Ureter (tissue), 1 donor: Measurements from ENCODE around the gene CD28. TPM values are rescaled to one million over a fixed set of nuclear protein-coding genes. Genes with fewer than 3 reads are reported as not detected.
"Not testable (repeated sequence)": the region's sequence is repeated elsewhere in the genome, so short reads cannot be mapped to it uniquely, and the experiment has no call there.

Experiments
- DNase-seq: peaks from one replicate; pipeline ENCODE4 v3.0.0-alpha.2; 2020; ENCODE audit warnings: low spot score
- total RNA-seq: library from RNA; stranded (reverse); gene quantifications from one replicate; pipeline ENCODE4 v1.2.4, GENCODE V29; 2023
- donor health status: DM: yes; HTN: yes; CAD: no.

Gene CD28
- total RNA-seq, 1 donor from 2014 or later, result 0.21 TPM

DNA sequence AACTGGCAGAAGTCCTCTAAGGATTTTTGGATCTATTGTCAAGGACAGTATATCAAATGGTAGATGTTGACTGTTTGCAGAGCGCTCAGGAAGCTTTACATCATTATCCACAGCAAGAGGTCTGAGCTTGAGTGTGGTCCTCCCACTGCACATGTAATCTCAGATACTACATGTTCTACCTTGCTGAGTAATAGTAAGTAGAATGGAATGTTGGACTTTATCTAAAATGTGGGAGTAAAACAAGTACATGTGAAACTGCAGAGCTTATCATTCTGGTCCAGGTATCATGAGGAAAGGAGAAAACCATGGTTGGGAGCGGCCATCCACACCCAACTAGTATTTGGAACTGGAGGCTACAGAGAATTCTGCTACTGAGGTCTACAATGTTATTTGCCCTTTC lies 19.3 kb upstream of the CD28 start:
- no peak for DNase-seq

DNA sequence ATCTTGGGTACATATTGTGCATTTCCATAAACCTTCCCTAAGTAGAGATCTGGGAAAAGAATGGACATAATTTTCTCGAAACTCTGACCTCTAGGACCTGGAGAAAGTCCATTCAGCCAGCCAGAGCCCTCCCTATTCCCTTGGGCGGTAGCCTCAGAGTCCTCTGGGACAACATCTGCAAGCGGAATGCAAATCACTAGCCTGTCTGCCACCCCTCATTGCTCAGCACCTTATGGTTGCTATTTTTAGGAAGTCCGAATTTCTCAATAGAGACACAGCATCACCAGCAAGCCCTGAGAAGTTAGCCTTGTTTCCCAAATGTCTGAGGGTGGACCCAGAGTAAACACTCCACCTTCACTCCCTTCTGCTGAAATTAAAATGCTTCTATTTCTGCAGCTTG lies 17.6 kb upstream of the CD28 start:
- no peak for DNase-seq

DNA sequence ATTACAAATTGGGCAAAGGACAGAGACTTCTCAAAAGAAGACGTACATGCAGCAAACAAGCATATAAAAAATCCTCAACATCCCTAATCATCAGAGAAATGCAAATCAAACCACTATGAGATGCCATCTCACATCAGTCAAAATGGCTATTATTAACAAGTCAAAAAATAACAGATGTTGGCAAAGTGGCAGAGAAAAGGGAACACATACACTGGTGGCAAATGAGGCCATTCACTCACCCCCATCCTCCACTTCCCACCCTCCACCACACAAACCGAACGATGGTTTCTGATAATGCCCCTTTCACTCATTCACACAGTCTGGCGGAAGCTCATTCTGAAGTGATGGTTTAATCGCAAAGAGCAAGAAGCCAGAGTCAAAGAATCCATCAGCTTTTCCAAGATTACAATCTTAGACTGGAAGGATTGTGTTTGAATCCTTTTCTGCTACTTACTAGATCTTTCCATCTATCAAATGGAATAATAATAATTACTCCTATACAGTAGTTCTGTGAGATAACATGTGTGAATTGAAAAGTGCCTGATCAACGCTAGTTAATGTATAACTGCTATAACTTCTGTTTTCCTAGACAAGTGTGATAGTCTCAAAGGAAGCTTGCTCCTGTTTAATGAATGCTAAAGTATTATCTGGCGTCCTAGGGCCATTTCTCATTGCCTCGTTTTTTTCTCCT lies 16.9 kb upstream of the CD28 start:
- no peak for DNase-seq

DNA sequence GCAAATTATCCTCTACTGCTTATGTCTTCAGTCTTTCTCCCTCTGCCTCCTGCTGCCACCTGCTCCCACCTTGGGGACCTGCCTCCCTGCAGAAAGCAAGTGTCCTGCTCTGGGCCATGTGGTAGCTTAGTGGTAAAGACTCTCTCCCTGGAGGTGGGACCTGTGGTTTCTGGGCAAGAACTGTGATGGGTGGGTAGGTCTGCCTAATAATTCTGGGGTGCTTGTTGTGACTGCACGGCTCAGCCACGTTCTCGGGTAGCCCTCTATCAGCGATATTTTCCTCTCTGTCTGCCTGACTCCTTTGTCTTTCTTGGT lies 16.4 kb upstream of the CD28 start:
- DNase-seq, result no peak

- DNase-seq, result no peak
Observed at GRCh38 chr2:203690441-203691047, 15.9 kb upstream of the CD28 start.

GRCh38 chr2:203691149-203691548 lies 15.3 kb upstream of the CD28 start:
- DNase-seq, result no peak

- DNase-seq, result no peak
Observed at GRCh38 chr2:203692031-203692710, 14.3 kb upstream of the CD28 start.

DNA sequence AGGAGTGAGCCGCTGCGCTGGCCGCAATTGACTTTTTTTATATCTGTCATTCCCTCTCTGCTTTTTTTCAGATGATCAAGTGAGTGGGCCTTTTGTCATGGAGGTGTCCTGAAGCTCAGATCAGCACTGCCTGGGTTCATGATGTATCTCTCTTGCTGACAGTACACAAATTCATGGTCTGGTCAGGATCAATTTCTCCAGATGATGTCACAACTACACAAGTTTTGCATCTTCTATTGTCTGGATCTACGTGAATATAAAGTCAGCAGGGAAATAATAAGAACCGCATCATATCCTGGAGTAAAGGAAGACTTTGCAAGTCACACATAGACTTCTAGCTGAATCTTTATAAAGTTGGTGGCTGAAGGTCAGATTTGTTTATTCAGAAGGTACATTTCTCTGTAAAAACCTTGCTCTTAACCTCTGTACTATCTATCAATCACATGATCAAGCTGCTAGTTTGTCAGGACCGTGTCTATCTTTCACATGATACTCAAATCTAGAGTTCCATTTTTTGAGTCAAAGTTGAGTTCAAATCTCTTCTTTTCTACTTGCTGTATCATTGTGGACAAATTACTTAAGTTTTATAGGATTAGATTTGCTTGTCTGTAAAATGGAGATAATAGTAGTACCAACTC lies 13.1 kb upstream of the CD28 start:
- DNase-seq, result no peak

GRCh38 chr2:203694191-203694590 lies 12.2 kb upstream of the CD28 start:
- no peak for DNase-seq

GRCh38 chr2:203697190-203697589 lies 9.2 kb upstream of the CD28 start:
- no peak for DNase-seq

DNA sequence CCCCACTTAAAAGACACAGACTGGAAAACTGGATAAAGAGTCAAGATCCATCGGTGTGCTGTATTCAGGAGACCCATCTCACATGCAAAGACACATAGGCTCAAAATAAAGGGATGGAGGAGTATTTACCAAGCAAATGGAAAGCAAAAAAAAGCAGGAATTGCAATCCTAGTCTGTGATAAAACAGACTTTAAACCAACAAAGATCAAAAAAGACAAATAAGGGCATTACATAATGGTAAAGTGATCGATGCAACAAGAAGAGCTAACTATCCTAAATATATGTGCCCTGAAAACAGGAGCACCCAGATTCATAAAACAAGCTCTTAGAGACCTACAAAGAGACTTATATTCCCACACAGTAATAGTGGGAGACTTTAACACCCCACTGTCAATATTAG lies 8.7 kb upstream of the CD28 start:
- not testable (repeated sequence) for DNase-seq

GRCh38 chr2:203698410-203698809 lies 8.0 kb upstream of the CD28 start:
- not testable (repeated sequence) for DNase-seq

- DNase-seq, result no peak
Observed at GRCh38 chr2:203704430-203704829, 2.0 kb upstream of the CD28 start.

DNA sequence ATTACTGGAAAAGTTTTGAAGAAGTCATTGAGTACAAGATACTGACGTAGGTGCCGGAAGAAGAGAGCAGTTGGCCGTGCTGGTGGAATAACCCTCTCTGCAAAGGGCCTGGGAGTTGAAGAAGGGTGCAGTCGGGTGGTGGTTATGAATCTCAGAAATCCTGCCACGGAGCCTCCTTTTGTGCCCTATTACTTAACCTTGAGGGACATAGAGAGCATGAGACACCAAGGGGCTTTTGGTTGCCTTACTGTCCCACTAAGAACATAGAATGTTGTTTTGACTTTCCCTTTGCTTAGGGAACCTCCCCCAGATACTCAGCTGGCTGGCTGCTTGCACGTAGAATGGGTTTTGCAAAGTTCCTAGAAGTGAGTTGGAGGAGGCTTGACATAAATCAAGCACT lies 1.3 kb upstream of the CD28 start:
- no peak for DNase-seq

GRCh38 chr2:203707530-203707929 lies 1.1 kb downstream of the CD28 start:
- no peak for DNase-seq

DNA sequence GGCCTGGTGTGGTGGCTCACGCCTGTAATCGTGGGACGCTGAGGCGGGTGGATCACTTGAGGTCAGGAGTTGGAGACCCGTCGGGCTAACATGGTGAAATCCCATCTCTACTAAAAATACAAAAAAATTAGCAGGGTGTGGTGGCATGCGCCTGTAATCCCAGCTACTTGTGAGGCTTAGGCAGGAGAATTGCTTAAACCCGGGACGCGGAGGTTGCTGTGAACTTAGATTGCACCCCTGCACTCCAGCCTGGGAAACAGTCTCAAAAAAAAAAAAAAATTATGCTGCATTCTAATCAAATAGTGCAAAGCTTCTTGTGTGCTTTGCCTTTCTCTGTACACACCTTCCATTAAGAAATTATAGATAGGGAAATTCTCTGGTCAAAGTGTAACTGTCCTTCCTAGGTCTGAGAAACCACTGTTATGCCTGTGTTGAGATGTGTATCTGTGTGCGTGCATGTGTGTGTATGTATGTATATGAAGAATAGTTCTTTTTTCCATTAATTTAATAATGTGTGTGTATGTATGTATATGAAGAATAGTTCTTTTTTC lies 2.5 kb downstream of the CD28 start:
- DNase-seq, result no peak

- DNase-seq, result no peak
Observed at GRCh38 chr2:203709416-203710040, 3.1 kb downstream of the CD28 start.

DNA sequence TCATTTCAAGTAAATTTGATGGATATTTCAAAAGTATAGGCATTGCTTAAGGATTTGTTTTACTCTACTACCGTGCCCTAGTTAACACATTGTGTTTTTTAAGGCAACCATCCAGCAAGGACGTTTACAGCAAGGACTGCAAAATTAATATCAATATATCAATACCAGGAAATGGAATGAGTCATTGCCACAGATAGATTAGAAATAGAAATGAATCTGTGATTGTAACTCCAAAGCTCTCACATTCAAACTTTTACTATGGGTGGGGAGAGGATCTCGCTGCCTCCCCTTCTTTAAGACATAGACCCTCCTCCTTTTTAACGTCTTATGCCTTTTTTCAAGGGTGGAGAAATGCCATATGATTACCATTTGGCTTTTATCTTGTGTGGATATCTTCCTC lies 3.8 kb downstream of the CD28 start:
- DNase-seq, result no peak

- no peak for DNase-seq
Observed at GRCh38 chr2:203710952-203711351, 4.5 kb downstream of the CD28 start.

- no peak for DNase-seq
Observed at GRCh38 chr2:203711399-203711798, 5.0 kb downstream of the CD28 start.

GRCh38 chr2:203713381-203713780 lies 6.9 kb downstream of the CD28 start:
- DNase-seq, result no peak

DNA sequence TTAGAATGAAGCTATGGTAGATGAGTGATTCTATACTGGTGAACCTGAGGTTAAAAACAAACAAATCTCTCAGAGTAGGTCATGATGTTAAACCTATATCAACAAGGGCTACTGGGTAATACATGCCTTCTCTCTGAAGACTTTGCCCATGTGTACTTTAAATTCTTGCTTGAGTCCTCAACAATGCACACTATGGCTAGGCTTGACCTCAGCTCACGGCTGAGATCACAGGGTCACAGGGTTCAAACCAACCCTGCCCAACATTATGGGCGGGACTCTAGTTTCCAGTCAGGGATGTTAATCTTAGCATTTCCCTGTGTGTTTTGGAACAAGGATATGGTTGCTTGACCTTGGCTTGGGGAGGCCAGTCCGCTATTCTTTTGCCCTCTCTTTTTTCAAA lies 7.7 kb downstream of the CD28 start:
- no peak for DNase-seq
